ENCODE measurements around the gene PEX19. TPM values are rescaled to one million over a fixed set of nuclear protein-coding genes. Genes with fewer than 3 reads are reported as not detected.

The PEX19 gene
- total and polyA plus RNA-seq, 2 experiments from 2014 or later, result 39.3 to 60.3 TPM

- H3K79me2 ChIP-seq, result peaks cover 82% of the 10 kb centered on the region
- no peak overlapping the region for H2AFZ ChIP-seq
- H4K20me1 ChIP-seq (ENCODE audit: insufficient read depth, poor library complexity, severe bottlenecking), result peaks cover 13% of the 10 kb centered on the region
These were observed 33.0 kb downstream of the PEX19 start for GRCh38 chr1:160251687-160252526.

GRCh38 chr1:160251011-160251410 is 33.9 kb downstream of the PEX19 start:
- no peak overlapping the region for H2AFZ ChIP-seq
- no peak overlapping the region for H3K4me2 ChIP-seq
- DNase-seq (ENCODE audit: low spot score), result no peak

More at GRCh38 chr1:160251687-160252526, 33.0 kb downstream of the PEX19 start:
- Histone ChIP-seq H3K4me3 (no peak overlapping the region), H3K9me2 (replicated peaks; ENCODE audit: insufficient read depth) (no peaks in the 10 kb centered on the region), H3K27me3 (no peaks in the 10 kb centered on the region), H3K4me1 (ENCODE audit: insufficient read depth) (peaks cover 9% of the 10 kb centered on the region), H3K4me2 (no peak overlapping the region), H3K27ac (no peak overlapping the region), H3K9me3 (ENCODE audit: low read depth) (no peaks in the 10 kb centered on the region), H3K36me3 (replicated peaks; ENCODE audit: insufficient read depth, low read depth) (no peaks in the 10 kb centered on the region)
- DNase-seq (ENCODE audit: low spot score), result peak; percentile 87
- TF ChIP-seq CTCF (IDR thresholded peaks at IDR 0.05; ENCODE audit: poor library complexity), result peak; percentile 80
- TF ChIP-seq EZH2phosphoT487 (IDR thresholded peaks at IDR 0.05; ENCODE audit: low read depth, severe bottlenecking, unreplicated experiment), result no peak
- 74% methylated on average over 5 of the region's 5 CpGs for WGBS (ENCODE audit: low lambda C conversion rate, missing lambda C conversion rate)

GRCh38 chr1:160247053-160247452 is 37.9 kb downstream of the PEX19 start:
- no peaks in the 10 kb centered on the region for H3K9me3 ChIP-seq (ENCODE audit: low read depth)
- no peak for TF ChIP-seq EZH2phosphoT487 (IDR thresholded peaks at IDR 0.05; ENCODE audit: low read depth, severe bottlenecking, unreplicated experiment)
- TF ChIP-seq EZH2 (IDR thresholded peaks at IDR 0.05; ENCODE audit: borderline replicate concordance), result no peak
- no peak for TF ChIP-seq CTCF (IDR thresholded peaks at IDR 0.05; ENCODE audit: poor library complexity)
- no peak overlapping the region for H3K4me2 ChIP-seq
- H3K4me1 ChIP-seq (ENCODE audit: insufficient read depth), result peaks cover 8% of the 10 kb centered on the region
- H3K9me2 ChIP-seq (replicated peaks; ENCODE audit: insufficient read depth), result no peaks in the 10 kb centered on the region
- no peak for DNase-seq (ENCODE audit: low spot score)
- WGBS (ENCODE audit: low lambda C conversion rate, missing lambda C conversion rate), result 94% methylated on average over 1 of the region's 1 CpG
- H3K79me2 ChIP-seq, result peaks cover 88% of the 10 kb centered on the region
- H3K36me3 ChIP-seq (replicated peaks; ENCODE audit: insufficient read depth, low read depth), result no peaks in the 10 kb centered on the region
- H4K20me1 ChIP-seq (ENCODE audit: insufficient read depth, poor library complexity, severe bottlenecking), result peaks cover 39% of the 10 kb centered on the region
- H3K27ac ChIP-seq, result no peak overlapping the region
- no peaks in the 10 kb centered on the region for H3K27me3 ChIP-seq
- H2AFZ ChIP-seq, result no peak overlapping the region
- H3K4me3 ChIP-seq, result no peak overlapping the region

More at GRCh38 chr1:160251011-160251410, 33.9 kb downstream of the PEX19 start:
- H4K20me1 ChIP-seq (ENCODE audit: insufficient read depth, poor library complexity, severe bottlenecking), result peaks cover 13% of the 10 kb centered on the region
- no peaks in the 10 kb centered on the region for H3K9me2 ChIP-seq (replicated peaks; ENCODE audit: insufficient read depth)
- H3K27me3 ChIP-seq, result no peaks in the 10 kb centered on the region
- TF ChIP-seq EZH2phosphoT487 (IDR thresholded peaks at IDR 0.05; ENCODE audit: low read depth, severe bottlenecking, unreplicated experiment) (no peak), EZH2 (IDR thresholded peaks at IDR 0.05; ENCODE audit: borderline replicate concordance) (no peak), CTCF (IDR thresholded peaks at IDR 0.05; ENCODE audit: poor library complexity) (no peak)
- no peak overlapping the region for H3K27ac ChIP-seq
- H3K79me2 ChIP-seq, result peaks cover 82% of the 10 kb centered on the region
- H3K4me1 ChIP-seq (ENCODE audit: insufficient read depth), result peaks cover 8% of the 10 kb centered on the region
- no peaks in the 10 kb centered on the region for H3K36me3 ChIP-seq (replicated peaks; ENCODE audit: insufficient read depth, low read depth)
- H3K9me3 ChIP-seq (ENCODE audit: low read depth), result no peaks in the 10 kb centered on the region
- H3K4me3 ChIP-seq, result no peak overlapping the region
